ENCODE measurements around the gene SMDT1.
"Not testable (repeated sequence)": the region's sequence is repeated elsewhere in the genome, so short reads cannot be mapped to it uniquely, and the experiment has no call there.

The SMDT1 gene

DNA sequence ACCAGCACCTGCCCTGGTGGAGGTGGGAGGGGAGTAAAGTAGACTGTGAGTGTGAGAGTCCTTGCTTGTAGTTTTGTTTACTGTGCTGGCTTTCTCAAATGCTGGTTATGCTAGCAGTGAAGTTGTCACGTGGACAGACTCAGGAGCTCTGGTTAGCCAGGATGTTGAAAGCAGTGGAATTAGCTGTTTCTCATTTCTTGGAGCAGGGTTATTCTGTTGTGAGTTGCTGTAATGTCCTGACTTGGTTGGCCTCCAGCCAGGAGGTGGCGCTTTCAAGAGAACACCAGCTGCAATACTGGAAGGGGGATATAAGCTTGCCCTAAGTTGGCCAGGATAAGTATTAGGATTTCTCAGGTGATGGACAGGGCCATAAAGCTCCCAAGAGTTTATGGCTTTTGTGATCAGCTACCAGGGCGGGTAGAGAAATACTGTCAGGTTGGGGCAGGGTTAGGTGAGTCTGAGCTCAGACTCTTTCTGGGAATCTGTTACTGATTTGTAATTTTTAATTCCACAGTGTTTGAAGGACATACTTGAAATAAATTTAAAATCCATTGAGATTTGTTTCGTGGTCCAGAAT lies 37.4 kb downstream of the SMDT1 start (continued):
- TF ChIP-seq, protein P1, sequence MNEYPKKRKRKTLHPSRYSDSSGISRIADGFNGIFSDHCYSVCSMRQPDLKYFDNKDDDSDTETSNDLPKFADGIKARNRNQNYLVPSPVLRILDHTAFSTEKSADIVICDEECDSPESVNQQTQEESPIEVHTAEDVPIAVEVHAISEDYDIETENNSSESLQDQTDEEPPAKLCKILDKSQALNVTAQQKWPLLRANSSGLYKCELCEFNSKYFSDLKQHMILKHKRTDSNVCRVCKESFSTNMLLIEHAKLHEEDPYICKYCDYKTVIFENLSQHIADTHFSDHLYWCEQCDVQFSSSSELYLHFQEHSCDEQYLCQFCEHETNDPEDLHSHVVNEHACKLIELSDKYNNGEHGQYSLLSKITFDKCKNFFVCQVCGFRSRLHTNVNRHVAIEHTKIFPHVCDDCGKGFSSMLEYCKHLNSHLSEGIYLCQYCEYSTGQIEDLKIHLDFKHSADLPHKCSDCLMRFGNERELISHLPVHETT (tag by site-specific recombination; IDR thresholded peaks at IDR 0.05): no peak
- no peak for TF ChIP-seq ZNF274 (IDR thresholded peaks at IDR 0.05; ENCODE audit: low read length)
- no peak for TF ChIP-seq ZNF274 (tag by site-specific recombination; IDR thresholded peaks at IDR 0.05; ENCODE audit: borderline replicate concordance)
- no peak for TF ChIP-seq SALL2 (tag by site-specific recombination; IDR thresholded peaks at IDR 0.05; ENCODE audit: borderline replicate concordance)
- no peak for TF ChIP-seq SP2 (tag by site-specific recombination; IDR thresholded peaks at IDR 0.05)
- no peak for TF ChIP-seq ZNF324 (tag by site-specific recombination; IDR thresholded peaks at IDR 0.05)
- TF ChIP-seq, protein P2, sequence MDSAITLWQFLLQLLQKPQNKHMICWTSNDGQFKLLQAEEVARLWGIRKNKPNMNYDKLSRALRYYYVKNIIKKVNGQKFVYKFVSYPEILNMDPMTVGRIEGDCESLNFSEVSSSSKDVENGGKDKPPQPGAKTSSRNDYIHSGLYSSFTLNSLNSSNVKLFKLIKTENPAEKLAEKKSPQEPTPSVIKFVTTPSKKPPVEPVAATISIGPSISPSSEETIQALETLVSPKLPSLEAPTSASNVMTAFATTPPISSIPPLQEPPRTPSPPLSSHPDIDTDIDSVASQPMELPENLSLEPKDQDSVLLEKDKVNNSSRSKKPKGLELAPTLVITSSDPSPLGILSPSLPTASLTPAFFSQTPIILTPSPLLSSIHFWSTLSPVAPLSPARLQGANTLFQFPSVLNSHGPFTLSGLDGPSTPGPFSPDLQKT (IDR thresholded peaks at IDR 0.05; ENCODE audit: borderline replicate concordance, low read depth, low read length): no peak
- TF ChIP-seq, protein P3, sequence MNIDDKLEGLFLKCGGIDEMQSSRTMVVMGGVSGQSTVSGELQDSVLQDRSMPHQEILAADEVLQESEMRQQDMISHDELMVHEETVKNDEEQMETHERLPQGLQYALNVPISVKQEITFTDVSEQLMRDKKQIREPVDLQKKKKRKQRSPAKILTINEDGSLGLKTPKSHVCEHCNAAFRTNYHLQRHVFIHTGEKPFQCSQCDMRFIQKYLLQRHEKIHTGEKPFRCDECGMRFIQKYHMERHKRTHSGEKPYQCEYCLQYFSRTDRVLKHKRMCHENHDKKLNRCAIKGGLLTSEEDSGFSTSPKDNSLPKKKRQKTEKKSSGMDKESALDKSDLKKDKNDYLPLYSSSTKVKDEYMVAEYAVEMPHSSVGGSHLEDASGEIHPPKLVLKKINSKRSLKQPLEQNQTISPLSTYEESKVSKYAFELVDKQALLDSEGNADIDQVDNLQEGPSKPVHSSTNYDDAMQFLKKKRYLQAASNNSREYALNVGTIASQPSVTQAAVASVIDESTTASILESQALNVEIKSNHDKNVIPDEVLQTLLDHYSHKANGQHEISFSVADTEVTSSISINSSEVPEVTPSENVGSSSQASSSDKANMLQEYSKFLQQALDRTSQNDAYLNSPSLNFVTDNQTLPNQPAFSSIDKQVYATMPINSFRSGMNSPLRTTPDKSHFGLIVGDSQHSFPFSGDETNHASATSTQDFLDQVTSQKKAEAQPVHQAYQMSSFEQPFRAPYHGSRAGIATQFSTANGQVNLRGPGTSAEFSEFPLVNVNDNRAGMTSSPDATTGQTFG (tag by site-specific recombination; IDR thresholded peaks at IDR 0.05; ENCODE audit: borderline replicate concordance): no peak
- no peak for TF ChIP-seq ZNF10 (tag by site-specific recombination; IDR thresholded peaks at IDR 0.05)

DNA sequence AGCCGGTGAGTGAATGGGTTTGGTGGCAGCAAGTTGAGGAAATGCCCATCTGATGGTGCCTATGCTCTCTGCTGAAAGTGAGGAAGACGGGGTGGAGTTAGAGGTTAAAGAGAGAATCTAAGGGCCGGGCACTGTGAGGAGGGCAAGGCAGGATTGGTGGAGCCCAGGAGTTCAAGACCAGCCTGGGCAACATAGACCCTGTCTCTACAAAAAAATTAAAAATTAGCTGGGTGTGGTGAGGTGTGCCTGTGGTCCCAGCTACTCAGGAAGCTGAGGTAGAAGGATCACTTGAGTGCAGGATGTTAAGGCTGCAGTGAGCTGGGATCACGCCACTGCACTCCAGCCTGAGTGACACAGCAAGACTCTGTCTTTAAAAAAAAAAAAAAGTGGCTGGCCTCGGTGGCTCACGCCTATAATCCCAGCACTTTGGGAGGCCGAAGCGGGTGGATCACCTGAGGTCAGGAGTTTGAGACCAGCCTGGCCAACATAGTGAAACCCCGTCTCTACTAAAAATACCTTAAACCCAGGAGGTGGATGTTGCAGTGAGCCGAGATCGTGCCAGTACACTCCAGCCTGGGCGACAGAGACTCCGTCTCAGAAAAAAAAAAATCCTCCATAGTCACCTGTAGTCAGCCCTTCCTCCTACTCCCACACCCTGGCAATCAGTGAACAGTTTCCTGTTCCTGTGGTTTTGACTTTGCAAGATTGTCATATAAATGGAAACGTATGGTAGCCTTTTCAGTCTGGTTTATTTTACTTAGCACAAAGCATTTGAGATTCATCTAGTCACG lies 40.9 kb downstream of the SMDT1 start:
- POLR2A ChIA-PET: not testable (repeated sequence)

GRCh38 chr22:42123529-42123928 lies 44.0 kb downstream of the SMDT1 start:
- H3K36me3 ChIP-seq (ENCODE audit: control insufficient read depth in 2 of 2, insufficient read depth in 1 of 2, low read length in 2 of 2); H3K4me1 ChIP-seq (ENCODE audit: control insufficient read depth, insufficient read depth, low read length); H3K9me3 ChIP-seq (ENCODE audit: control insufficient read depth, insufficient read depth, low read depth, low read length); CTCF ChIA-PET; H3K4me3 ChIP-seq (ENCODE audit: low read depth, low read length); POLR2A ChIA-PET; H3K27ac ChIP-seq (ENCODE audit: extremely low read depth, low read depth, low read length): not testable (repeated sequence)

More for the DNA sequence above, 40.9 kb downstream of the SMDT1 start:
- H3K9me3 ChIP-seq (ENCODE audit: control insufficient read depth, insufficient read depth, low read depth, low read length); H3K27ac ChIP-seq (ENCODE audit: extremely low read depth, low read depth, low read length); H3K4me1 ChIP-seq (ENCODE audit: control insufficient read depth, insufficient read depth, low read length); H3K4me3 ChIP-seq (ENCODE audit: low read depth, low read length); H3K36me3 ChIP-seq (ENCODE audit: control insufficient read depth in 2 of 2, insufficient read depth in 1 of 2, low read length in 2 of 2): not testable (repeated sequence)
- CTCF ChIA-PET: interaction anchor here (2.2 kb wide), 1 partner anchor 8 kb away, joined by 16 read pairs; no protein-coding TSS in a partner anchor

DNA sequence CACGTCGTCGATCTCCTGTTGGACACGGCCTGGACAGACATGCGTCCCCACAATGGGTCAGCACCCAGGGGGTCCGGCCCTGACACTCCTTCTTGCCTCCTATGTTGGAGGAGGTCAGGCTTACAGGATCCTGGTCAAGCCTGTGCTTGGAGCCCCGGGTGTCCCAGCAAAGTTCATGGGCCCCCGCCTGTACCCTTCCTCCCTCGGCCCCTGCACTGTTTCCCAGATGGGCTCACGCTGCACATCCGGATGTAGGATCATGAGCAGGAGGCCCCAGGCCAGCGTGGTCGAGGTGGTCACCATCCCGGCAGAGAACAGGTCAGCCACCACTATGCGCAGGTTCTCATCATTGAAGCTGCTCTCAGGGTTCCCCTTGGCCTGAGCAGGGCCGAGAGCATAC lies 48.1 kb downstream of the SMDT1 start:
- no peaks in the 10 kb centered on the region for H3K9me3 ChIP-seq (ENCODE audit: control insufficient read depth, insufficient read depth, low read depth, low read length)
- H3K27ac ChIP-seq (ENCODE audit: extremely low read depth, low read depth, low read length): no peak overlapping the region
- ChIA-PET CTCF (no interaction called here), POLR2A (no interaction called here)
- H3K4me1 ChIP-seq (ENCODE audit: control insufficient read depth, insufficient read depth, low read length): no peaks in the 10 kb centered on the region
- no peaks in the 10 kb centered on the region for H3K36me3 ChIP-seq (ENCODE audit: control insufficient read depth in 2 of 2, insufficient read depth in 1 of 2, low read length in 2 of 2)
- no peak overlapping the region for H3K4me3 ChIP-seq (ENCODE audit: low read depth, low read length)
- TF ChIP-seq ZNF175 (tag by site-specific recombination; IDR thresholded peaks at IDR 0.05) (no peak), ZNF146 (tag by site-specific recombination; IDR thresholded peaks at IDR 0.05) (no peak), ZNF544 (tag by site-specific recombination; IDR thresholded peaks at IDR 0.05) (no peak), SP7 (tag by site-specific recombination; IDR thresholded peaks at IDR 0.05) (no peak), RBAK (tag by site-specific recombination; IDR thresholded peaks at IDR 0.05) (no peak), ZBTB7A (tag by site-specific recombination; IDR thresholded peaks at IDR 0.05; ENCODE audit: low read depth) (no peak), KLF9 (tag by site-specific recombination; IDR thresholded peaks at IDR 0.05; ENCODE audit: low read depth) (no peak), ZNF514 (tag by site-specific recombination; IDR thresholded peaks at IDR 0.05) (no peak), ZNF530 (tag by site-specific recombination; IDR thresholded peaks at IDR 0.05; ENCODE audit: low read depth) (no peak), GLIS1 (tag by site-specific recombination; IDR thresholded peaks at IDR 0.05) (no peak), MZF1 (tag by site-specific recombination; IDR thresholded peaks at IDR 0.05; ENCODE audit: borderline replicate concordance) (no peak)
- TF ChIP-seq, protein P2 (IDR thresholded peaks at IDR 0.05; ENCODE audit: borderline replicate concordance, low read depth, low read length): no peak
- TF ChIP-seq, protein P3 (tag by site-specific recombination; IDR thresholded peaks at IDR 0.05; ENCODE audit: borderline replicate concordance): no peak
